Left ventricle myocardium inferior (tissue), 1 donor: ENCODE data around the gene GABRG3. TPM values are rescaled to one million over a fixed set of nuclear protein-coding genes. Genes with fewer than 3 reads are reported as not detected.

ENCODE experiments used
- DNase-seq: peaks from one replicate; pipeline ENCODE4 v3.0.0-alpha.2; 2020
- H3K27ac ChIP-seq: fragments of 200-600 bp; replicated peaks from 2 replicates; pipeline ENCODE4 v1.8.0; 2021
- H3K27me3 ChIP-seq: fragments of 200-600 bp; 2 replicates; pipeline ENCODE4 v1.8.0; 2021; ENCODE audit warnings: low read depth
- H3K36me3 ChIP-seq: fragments of 200-600 bp; 2 replicates; pipeline ENCODE4 v1.8.0; 2021
- H3K4me1 ChIP-seq: fragments of 200-600 bp; 2 replicates; pipeline ENCODE4 v1.8.0; 2021
- H3K4me3 ChIP-seq: fragments of 200-600 bp; 2 replicates; pipeline ENCODE4 v1.8.0; 2021; ENCODE audit warnings: mild to moderate bottlenecking, moderate library complexity
- H3K9me3 ChIP-seq: fragments of 200-600 bp; replicated peaks from 2 replicates; pipeline ENCODE4 v1.8.0; 2021
- CTCF ChIP-seq: fragments of 200-600 bp; IDR thresholded peaks from 2 replicates; pipeline ENCODE4 v1.8.0; 2021; ENCODE audit warnings: antibody characterized with exemption, mild to moderate bottlenecking, borderline replicate concordance
- intact Hi-C: fragments of 100-400 bp; cut with micrococcal nuclease; formaldehyde crosslinking; loops from one replicate; pipeline ENCODE4 v1.11.0; 2022
- total RNA-seq: library from RNA; stranded (reverse); fragmentation: NEBNext Ultra II Directional; extraction: Animal tissue kit (Norgen Biotek cat#: 25700); gene quantifications from one replicate; pipeline ENCODE4 v1.2.1, GENCODE V29; 2021
- donor health status: DM: no; HTN: yes; CAD: no; lungs with severe emphysema.

The GABRG3 gene
- total RNA-seq, 1 donor from 2014 or later, result not detected

GRCh38 chr15:27549746-27550145 lies 578.8 kb downstream of the GABRG3 start:
- no peaks in the 10 kb centered on the region for H3K36me3 ChIP-seq
- H3K4me3 ChIP-seq, result no peak overlapping the region
- no peak overlapping the region for H3K27ac ChIP-seq
- H3K9me3 ChIP-seq, result no peaks in the 10 kb centered on the region
- no peak for TF ChIP-seq CTCF
- no peaks in the 10 kb centered on the region for H3K4me1 ChIP-seq
- intact Hi-C loops, result no loop called here
- no peak for DNase-seq
- H3K27me3 ChIP-seq, result no peaks in the 10 kb centered on the region

GRCh38 chr15:27550635-27551034 lies 579.7 kb downstream of the GABRG3 start:
- TF ChIP-seq CTCF, result no peak
- DNase-seq, result no peak
- Histone ChIP-seq H3K4me3 (no peak overlapping the region), H3K27ac (no peak overlapping the region), H3K4me1 (no peaks in the 10 kb centered on the region), H3K36me3 (no peaks in the 10 kb centered on the region), H3K9me3 (no peaks in the 10 kb centered on the region), H3K27me3 (no peaks in the 10 kb centered on the region)
- intact Hi-C loops, result no loop called here

- Histone ChIP-seq H3K27ac (no peak overlapping the region), H3K4me3 (no peak overlapping the region), H3K4me1 (no peaks in the 10 kb centered on the region), H3K9me3 (peaks cover 38% of the 10 kb centered on the region), H3K36me3 (no peaks in the 10 kb centered on the region), H3K27me3 (peaks cover 12% of the 10 kb centered on the region)
- no peak for TF ChIP-seq CTCF
- intact Hi-C loops, result no loop called here
- no peak for DNase-seq
These were observed 590.8 kb downstream of the GABRG3 start for GRCh38 chr15:27561816-27562215.

DNA sequence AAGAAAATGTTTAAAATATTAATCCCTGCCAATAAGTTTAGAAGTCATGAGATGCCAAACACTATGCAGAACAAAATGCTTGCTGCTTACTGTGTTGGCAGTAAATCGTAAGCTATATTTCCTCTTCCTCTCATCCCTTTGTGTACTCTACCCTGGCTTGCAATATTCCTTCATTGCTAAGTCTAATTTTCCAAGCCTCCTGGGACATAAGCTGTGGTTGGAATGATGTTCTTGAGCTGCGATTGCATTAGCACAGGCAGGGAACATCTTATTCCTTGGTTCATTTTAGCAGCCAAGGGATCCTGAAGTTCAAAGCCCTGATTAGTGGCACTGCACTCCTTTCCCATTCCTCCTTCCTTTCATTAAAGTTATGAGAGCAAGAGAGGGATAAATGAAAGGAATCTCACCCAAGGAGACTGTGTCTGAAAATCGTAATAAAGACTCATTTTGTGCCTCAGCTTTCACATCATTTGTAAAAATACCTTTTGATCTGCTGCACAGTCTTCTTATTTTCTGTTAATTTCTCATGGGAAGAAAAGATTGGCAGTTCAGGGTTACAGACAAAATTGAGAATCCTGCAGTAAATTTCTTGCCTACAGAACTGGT lies 592.9 kb downstream of the GABRG3 start:
- Histone ChIP-seq H3K4me3 (no peak overlapping the region), H3K9me3 (peaks cover 36% of the 10 kb centered on the region), H3K4me1 (no peaks in the 10 kb centered on the region), H3K27me3 (peaks cover 12% of the 10 kb centered on the region), H3K36me3 (no peaks in the 10 kb centered on the region), H3K27ac (no peak overlapping the region)
- intact Hi-C loops, result no loop called here
- TF ChIP-seq CTCF, result no peak
- no peak for DNase-seq

GRCh38 chr15:27564656-27565055 lies 593.7 kb downstream of the GABRG3 start:
- DNase-seq, result no peak
- intact Hi-C loops, result no loop called here
- TF ChIP-seq CTCF, result no peak

More at GRCh38 chr15:27564656-27565055, 593.7 kb downstream of the GABRG3 start:
- H3K4me3 ChIP-seq, result no peak overlapping the region
- peaks cover 28% of the 10 kb centered on the region for H3K9me3 ChIP-seq
- H3K27ac ChIP-seq, result no peak overlapping the region
- H3K4me1 ChIP-seq, result no peaks in the 10 kb centered on the region
- peaks cover 12% of the 10 kb centered on the region for H3K27me3 ChIP-seq
- no peaks in the 10 kb centered on the region for H3K36me3 ChIP-seq
